Nephron progenitor cell (in vitro differentiated cells): Measurements from ENCODE around the gene EPB41L5.
"Not testable (repeated sequence)": the region's sequence is repeated elsewhere in the genome, so short reads cannot be mapped to it uniquely, and the experiment has no call there.

Source experiments
- DNase-seq: peaks from one replicate; pipeline ENCODE4 v3.0.0; 2021
- H3K27ac Mint-ChIP-seq: 2 replicates; pipeline ENCODE4 v1.8.0; 2021; ENCODE audit warnings: mild to moderate bottlenecking, moderate library complexity, mixed read lengths
- H3K27me3 Mint-ChIP-seq: 2 replicates; pipeline ENCODE4 v1.8.0; 2021; ENCODE audit warnings: mild to moderate bottlenecking, low read depth, mixed read lengths; ENCODE audit not compliant: poor library complexity
- H3K36me3 Mint-ChIP-seq: 2 replicates; pipeline ENCODE4 v1.8.0; 2021; ENCODE audit warnings: low read depth, mixed read lengths
- H3K4me1 Mint-ChIP-seq: 2 replicates; pipeline ENCODE4 v1.8.0; 2021; ENCODE audit warnings: mixed read lengths
- H3K4me3 Mint-ChIP-seq: 2 replicates; pipeline ENCODE4 v1.8.0; 2021; ENCODE audit warnings: mild to moderate bottlenecking, moderate library complexity, mixed read lengths
- H3K9me3 Mint-ChIP-seq: 2 replicates; pipeline ENCODE4 v1.8.0; 2021; ENCODE audit warnings: mild to moderate bottlenecking, moderate library complexity, mixed read lengths
- TF ChIP-seq, protein P1 (sequence below): fragments of 200-600 bp; sonication (generic); IDR thresholded peaks from 2 replicates; pipeline ENCODE4 v1.5.0; 2021; ENCODE audit warnings: antibody characterized with exemption

Gene EPB41L5

DNA sequence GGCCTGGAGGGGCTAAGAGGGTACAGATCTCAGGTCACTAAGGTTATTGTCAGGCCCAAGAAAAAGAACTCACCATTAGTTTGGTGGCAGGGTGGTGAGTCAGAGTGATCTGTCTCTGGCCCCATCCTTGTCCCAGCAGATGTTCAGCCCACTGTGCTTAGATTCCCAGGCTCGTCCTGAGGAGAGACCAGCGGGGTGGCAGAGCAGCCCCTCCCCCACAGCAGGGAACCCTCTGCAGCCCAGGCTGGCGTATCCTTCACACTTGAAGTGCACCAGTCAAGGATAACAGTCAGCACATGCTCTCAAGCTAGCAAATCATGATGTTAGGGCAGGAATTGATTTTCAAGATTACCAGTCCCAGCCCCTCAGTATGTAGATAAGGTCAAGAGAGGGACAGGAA, 167.2 kb downstream of the EPB41L5 start:
- H3K9me3 Mint-ChIP-seq, result peaks cover under 1% of the 10 kb centered on the region
- peaks cover 8% of the 10 kb centered on the region for H3K27me3 Mint-ChIP-seq
- H3K36me3 Mint-ChIP-seq, result peaks cover 33% of the 10 kb centered on the region
- TF ChIP-seq, protein P1, sequence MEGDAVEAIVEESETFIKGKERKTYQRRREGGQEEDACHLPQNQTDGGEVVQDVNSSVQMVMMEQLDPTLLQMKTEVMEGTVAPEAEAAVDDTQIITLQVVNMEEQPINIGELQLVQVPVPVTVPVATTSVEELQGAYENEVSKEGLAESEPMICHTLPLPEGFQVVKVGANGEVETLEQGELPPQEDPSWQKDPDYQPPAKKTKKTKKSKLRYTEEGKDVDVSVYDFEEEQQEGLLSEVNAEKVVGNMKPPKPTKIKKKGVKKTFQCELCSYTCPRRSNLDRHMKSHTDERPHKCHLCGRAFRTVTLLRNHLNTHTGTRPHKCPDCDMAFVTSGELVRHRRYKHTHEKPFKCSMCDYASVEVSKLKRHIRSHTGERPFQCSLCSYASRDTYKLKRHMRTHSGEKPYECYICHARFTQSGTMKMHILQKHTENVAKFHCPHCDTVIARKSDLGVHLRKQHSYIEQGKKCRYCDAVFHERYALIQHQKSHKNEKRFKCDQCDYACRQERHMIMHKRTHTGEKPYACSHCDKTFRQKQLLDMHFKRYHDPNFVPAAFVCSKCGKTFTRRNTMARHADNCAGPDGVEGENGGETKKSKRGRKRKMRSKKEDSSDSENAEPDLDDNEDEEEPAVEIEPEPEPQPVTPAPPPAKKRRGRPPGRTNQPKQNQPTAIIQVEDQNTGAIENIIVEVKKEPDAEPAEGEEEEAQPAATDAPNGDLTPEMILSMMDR, result no peak
- DNase-seq, result peak; percentile 23
- no peak overlapping the region for H3K4me3 Mint-ChIP-seq
- no peak overlapping the region for H3K27ac Mint-ChIP-seq
- H3K4me1 Mint-ChIP-seq, result peaks cover 9% of the 10 kb centered on the region

DNA sequence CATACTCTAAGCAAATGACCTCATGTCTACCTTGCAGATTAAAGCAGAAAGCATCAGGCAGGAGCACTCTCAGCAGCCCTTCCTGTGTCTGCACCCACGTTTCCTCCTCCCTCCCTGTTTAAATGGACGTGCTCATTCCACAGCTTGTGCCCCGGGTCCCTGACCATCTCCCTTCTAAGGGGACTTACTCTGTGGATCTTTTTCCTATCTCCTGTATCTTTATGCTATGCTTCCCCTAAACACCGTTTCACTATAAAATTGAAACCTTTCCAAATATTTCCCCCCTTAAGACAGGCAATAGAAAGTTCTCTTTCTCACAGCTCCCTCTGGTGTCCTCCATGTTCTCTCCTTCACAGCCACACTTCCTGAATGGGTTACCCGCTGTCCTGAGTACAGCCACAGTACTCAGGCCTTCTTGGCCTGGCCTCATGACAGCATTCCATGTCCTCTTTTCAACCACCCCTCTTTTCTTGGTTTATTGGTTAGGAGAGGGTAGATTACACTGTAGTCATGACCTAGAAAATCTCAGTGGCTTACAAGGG, 169.2 kb downstream of the EPB41L5 start:
- TF ChIP-seq, protein P1, result no peak
- Mint-ChIP-seq H3K4me3 (no peak overlapping the region), H3K27me3 (peaks cover 8% of the 10 kb centered on the region), H3K4me1 (peaks cover 9% of the 10 kb centered on the region), H3K36me3 (peaks cover 40% of the 10 kb centered on the region), H3K9me3 (peaks cover 14% of the 10 kb centered on the region), H3K27ac (no peak overlapping the region)
- no peak for DNase-seq

DNA sequence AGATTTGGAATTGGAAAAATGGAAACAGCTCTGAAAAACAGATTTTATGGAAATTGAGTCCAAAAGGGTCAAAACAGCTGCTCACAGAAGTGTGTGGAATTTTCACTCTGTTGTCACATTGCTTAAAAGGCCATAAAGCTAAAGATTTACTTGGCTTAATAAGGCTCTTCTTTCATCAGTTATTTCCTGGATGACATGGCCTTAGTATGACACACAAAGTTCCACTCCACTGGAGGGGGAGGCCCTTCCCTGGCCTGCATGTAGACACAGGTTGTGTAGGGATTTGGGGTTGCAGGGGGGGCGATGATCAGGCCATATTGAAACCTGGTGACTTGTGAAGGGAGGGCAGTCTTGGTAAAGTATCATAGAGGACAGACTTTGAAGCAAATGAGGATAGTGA, 176.3 kb downstream of the EPB41L5 start:
- H3K4me3 Mint-ChIP-seq, result no peak overlapping the region
- H3K9me3 Mint-ChIP-seq, result peaks cover 52% of the 10 kb centered on the region
- TF ChIP-seq, protein P1, result no peak
- no peaks in the 10 kb centered on the region for H3K4me1 Mint-ChIP-seq
- DNase-seq, result no peak
- no peak overlapping the region for H3K27ac Mint-ChIP-seq
- H3K27me3 Mint-ChIP-seq, result peaks cover 7% of the 10 kb centered on the region
- H3K36me3 Mint-ChIP-seq, result peaks cover 24% of the 10 kb centered on the region

DNA sequence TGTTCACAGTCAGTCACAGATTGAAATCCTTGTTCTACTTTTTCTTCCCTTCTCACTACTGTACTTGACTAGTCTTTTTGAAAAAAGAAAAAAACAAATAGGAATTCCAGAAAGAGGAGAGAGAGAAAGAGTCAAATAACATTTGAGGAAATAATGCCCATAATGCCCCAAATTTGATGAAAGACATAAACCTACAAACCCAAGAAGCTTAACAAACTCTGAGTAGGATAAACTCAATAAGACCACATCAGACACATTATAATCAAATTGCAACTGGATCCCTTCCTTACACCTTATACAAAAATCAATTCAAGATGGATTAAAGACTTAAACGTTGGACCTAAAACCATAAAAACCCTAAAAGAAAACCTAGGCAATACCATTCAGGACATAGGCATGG, 179.4 kb downstream of the EPB41L5 start:
- H3K4me1 Mint-ChIP-seq, result no peaks in the 10 kb centered on the region
- H3K27me3 Mint-ChIP-seq, result peaks cover 6% of the 10 kb centered on the region
- no peak for DNase-seq
- H3K36me3 Mint-ChIP-seq, result peaks cover 12% of the 10 kb centered on the region
- H3K4me3 Mint-ChIP-seq, result no peak overlapping the region
- H3K27ac Mint-ChIP-seq, result no peak overlapping the region
- H3K9me3 Mint-ChIP-seq, result peaks cover 50% of the 10 kb centered on the region
- TF ChIP-seq, protein P1, result no peak

DNA sequence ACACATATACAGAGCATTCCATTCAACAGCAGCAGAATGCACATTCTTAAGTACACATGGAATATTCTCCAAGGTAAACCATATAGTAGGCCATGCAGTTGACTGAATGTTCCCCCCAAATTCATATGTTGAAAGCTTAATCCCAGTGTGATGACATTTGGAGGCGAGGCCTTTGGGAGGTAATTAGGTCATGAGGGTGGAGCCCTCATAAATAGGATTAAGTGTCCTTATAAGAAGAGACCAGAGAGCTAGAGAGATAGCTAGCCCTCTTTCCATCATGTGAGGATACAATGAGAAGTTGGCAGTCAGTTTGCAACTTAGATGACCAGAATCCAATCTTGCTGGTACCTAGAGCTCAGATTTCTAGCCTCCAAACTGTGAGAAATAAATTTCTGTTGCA, 182.7 kb downstream of the EPB41L5 start:
- no peak for DNase-seq
- Mint-ChIP-seq H3K27me3 (peaks cover 2% of the 10 kb centered on the region), H3K4me3 (no peak overlapping the region), H3K9me3 (peaks cover 60% of the 10 kb centered on the region), H3K27ac (no peak overlapping the region), H3K4me1 (no peaks in the 10 kb centered on the region), H3K36me3 (peaks cover 17% of the 10 kb centered on the region)
- TF ChIP-seq, protein P1, result no peak

DNA sequence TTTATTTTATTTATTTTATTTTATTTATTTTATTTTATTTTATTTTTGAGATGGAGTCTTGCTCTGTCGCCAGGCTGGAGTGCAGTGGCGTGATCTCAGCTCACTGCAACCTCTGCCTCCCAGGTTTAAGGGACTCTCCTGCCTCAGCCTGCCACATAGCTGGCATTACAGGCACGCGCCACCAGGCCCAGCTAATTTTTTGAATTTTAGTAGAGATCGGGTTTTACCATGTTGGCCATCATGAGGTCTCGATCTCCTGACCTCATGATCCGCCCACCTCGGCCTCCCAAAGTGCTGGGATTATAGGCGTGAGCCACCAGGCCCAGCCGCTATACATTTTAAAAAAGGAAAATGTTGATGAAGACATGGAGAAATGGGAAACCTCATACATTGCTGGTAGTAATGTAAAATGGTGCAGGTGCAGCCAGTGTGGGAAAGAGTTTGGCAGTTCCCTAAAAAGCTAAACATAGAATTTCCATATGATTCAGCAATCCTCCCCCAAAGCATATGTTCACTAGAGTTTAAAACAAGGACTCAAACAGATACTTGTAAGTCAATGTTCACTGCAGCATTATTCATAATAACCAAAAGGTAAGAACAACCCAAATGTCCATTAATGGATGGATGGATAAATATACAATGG, 187.1 kb downstream of the EPB41L5 start:
- H3K36me3 Mint-ChIP-seq, DNase-seq, H3K27me3 Mint-ChIP-seq, H3K27ac Mint-ChIP-seq, H3K4me3 Mint-ChIP-seq: not testable (repeated sequence)
- Mint-ChIP-seq H3K9me3 (peaks cover 36% of the 10 kb centered on the region), H3K4me1 (peaks cover 15% of the 10 kb centered on the region)
